Neuronal stem cell (in vitro differentiated cells): ENCODE data around the gene CTNNBL1.

Experiments used
- DNase-seq: peaks from one replicate; pipeline ENCODE4 v3.0.0-alpha.2; 2013; ENCODE audit warnings: low spot score
- H2AFZ ChIP-seq: one replicate; pipeline ENCODE4 v1.6.1; 2013; ENCODE audit warnings: mild to moderate bottlenecking, low read length, inconsistent platforms
- H2AK5ac ChIP-seq: 2 replicates; pipeline ENCODE4 v1.6.1; 2013; ENCODE audit warnings: low read depth, mild to moderate bottlenecking, inconsistent platforms, low read length, moderate library complexity, mixed read lengths
- H2BK120ac ChIP-seq: 2 replicates; pipeline ENCODE4 v1.6.1; 2013; ENCODE audit warnings: low read depth, mild to moderate bottlenecking, inconsistent platforms, low read length, moderate library complexity, mixed read lengths
- H2BK12ac ChIP-seq: one replicate; pipeline ENCODE4 v1.6.1; 2013; ENCODE audit warnings: low read length, inconsistent platforms
- H2BK15ac ChIP-seq: 2 replicates; pipeline ENCODE4 v1.6.1; 2013; ENCODE audit warnings: mild to moderate bottlenecking, low read length, inconsistent platforms, mixed read lengths
- H2BK5ac ChIP-seq: one replicate; pipeline ENCODE4 v1.6.1; 2013; ENCODE audit warnings: inconsistent platforms, mild to moderate bottlenecking, low read length, moderate library complexity
- H3K14ac ChIP-seq: one replicate; pipeline ENCODE4 v1.6.1; 2013; ENCODE audit warnings: low read length, inconsistent platforms
- H3K18ac ChIP-seq: 2 replicates; pipeline ENCODE4 v1.6.1; 2013; ENCODE audit warnings: low read length, inconsistent platforms
- H3K23ac ChIP-seq: 2 replicates; pipeline ENCODE4 v1.6.1; 2013; ENCODE audit warnings: low read depth, mild to moderate bottlenecking, mixed read lengths, low read length, inconsistent platforms; ENCODE audit not compliant: poor library complexity
- H3K27ac ChIP-seq: replicated peaks from 3 replicates; pipeline ENCODE4 v1.5.1; 2013; ENCODE audit warnings: low read length, inconsistent platforms
- H3K27me3 ChIP-seq, 3 experiments: 2 replicates each; pipeline ENCODE4 v1.6.1; 2013; ENCODE audit warnings: low read length in 3 of 3, mild to moderate bottlenecking in 2 of 3, inconsistent platforms in 1 of 3, low read depth in 1 of 3, mixed read lengths in 1 of 3, moderate library complexity in 1 of 3; ENCODE audit not compliant: control insufficient read depth in 3 of 3, insufficient read depth in 3 of 3
- H3K36me3 ChIP-seq, 2 donors: replicated peaks in 1 of 2; 2 replicates each; pipeline ENCODE4 v1.6.1; 2013; ENCODE audit warnings: low read length in 2 of 2; ENCODE audit not compliant: control insufficient read depth in 2 of 2, insufficient read depth in 2 of 2
- H3K4ac ChIP-seq: 2 replicates; pipeline ENCODE4 v1.6.1; 2013; ENCODE audit warnings: inconsistent platforms, mild to moderate bottlenecking, low read length, moderate library complexity
- H3K4me1 ChIP-seq, 2 donors: 1 replicate in 1 of 2; 2 replicates in 1 of 2; pipeline ENCODE4 v1.6.1; 2013; ENCODE audit warnings: low read length in 2 of 2, low read depth in 1 of 2; ENCODE audit not compliant: control insufficient read depth in 2 of 2, insufficient read depth in 1 of 2
- H3K4me2 ChIP-seq: one replicate; pipeline ENCODE4 v1.6.1; 2013; ENCODE audit warnings: mild to moderate bottlenecking, low read length, inconsistent platforms; ENCODE audit not compliant: insufficient read depth, poor library complexity, severe bottlenecking
- H3K4me3 ChIP-seq, 2 donors: 2 replicates each; pipeline ENCODE4 v1.5.1; 2013; ENCODE audit warnings: low read length in 2 of 2, mild to moderate bottlenecking in 2 of 2, inconsistent platforms in 1 of 2, moderate library complexity in 1 of 2
- H3K79me1 ChIP-seq: one replicate; pipeline ENCODE4 v1.6.1; 2013; ENCODE audit warnings: low read depth, mild to moderate bottlenecking, inconsistent platforms, low read length, moderate library complexity
- H3K9ac ChIP-seq: one replicate; pipeline ENCODE4 v1.6.1; 2013; ENCODE audit warnings: mild to moderate bottlenecking, low read depth, low read length, inconsistent platforms; ENCODE audit not compliant: poor library complexity
- H3K9me3 ChIP-seq, 2 donors: replicated peaks in 1 of 2; 2 replicates each; pipeline versions ENCODE3 to v1.6.1; 2013; ENCODE audit warnings: low read length in 2 of 2, mild to moderate bottlenecking in 2 of 2, inconsistent platforms in 1 of 2, low read depth in 1 of 2, mixed read lengths in 1 of 2, moderate library complexity in 1 of 2; ENCODE audit not compliant: control insufficient read depth in 2 of 2, insufficient read depth in 1 of 2
- H4K8ac ChIP-seq: one replicate; pipeline ENCODE4 v1.6.1; 2013; ENCODE audit warnings: low read depth, mild to moderate bottlenecking, inconsistent platforms, low read length, moderate library complexity
- H4K91ac ChIP-seq: one replicate; pipeline ENCODE4 v1.6.1; 2013; ENCODE audit warnings: low read length, low read depth, mild to moderate bottlenecking, inconsistent platforms; ENCODE audit not compliant: poor library complexity
- WGBS, 2 donors: extraction: QIAGEN DNeasy Blood & Tissue Kit; methylation state at CpG; one replicate each; pipeline ENCODE4 v1.1.7; 2013; ENCODE audit warnings: missing lambda C conversion rate in 2 of 2, mixed read lengths in 1 of 2; ENCODE audit not compliant: insufficient read length in 2 of 2, insufficient replicate concordance in 1 of 2; ENCODE audit errors: extremely low coverage in 2 of 2; 5-methylcytosine and 5-hydroxymethylcytosine counted together

CTNNBL1 gene

DNA sequence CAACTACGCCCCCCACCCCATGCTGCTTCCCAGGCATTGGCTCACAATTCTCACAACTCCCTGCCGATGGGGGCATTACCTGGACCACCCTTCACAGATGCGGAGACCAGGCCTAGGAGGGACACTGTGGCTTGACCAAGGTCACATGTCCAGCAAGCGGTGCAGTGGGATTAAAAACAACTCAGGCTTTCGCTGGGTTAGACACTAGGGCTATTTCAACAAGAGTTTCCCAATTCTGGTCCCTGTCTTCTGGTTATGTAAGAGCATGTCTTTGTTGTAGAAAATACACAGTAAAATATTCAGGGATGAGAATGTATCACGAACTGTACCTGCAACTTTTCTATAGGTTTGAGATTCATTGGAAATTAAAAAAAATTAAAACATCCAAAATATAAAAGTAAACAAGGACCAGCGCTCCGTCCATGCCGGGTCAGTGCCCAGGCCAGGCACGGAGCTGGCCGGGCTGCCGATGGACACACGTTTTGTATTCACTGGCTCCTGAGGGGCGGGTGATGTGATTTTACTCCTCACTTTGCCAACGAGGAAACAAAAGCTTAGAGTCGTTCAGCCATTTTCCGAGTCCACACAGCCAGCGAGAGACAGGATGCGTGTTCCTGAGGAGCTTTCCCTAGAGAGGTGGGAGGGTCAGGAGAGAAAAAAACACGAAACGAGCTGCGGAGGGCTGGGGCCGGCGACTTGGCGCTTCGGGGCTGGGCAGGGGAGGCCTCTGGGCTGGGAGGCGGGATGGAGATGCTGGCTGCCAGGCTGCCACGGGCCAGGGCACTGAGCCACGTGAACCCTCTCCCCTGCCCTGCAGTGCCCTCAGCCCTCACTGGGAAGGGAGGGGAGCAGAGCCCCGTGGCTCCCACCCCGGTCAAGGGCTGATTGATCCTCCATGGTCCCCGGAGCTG is 192.0 kb downstream of the CTNNBL1 start:
- no peaks in the 10 kb centered on the region for H3K27me3 ChIP-seq
- H2AFZ ChIP-seq = peak overlapping the region; percentile 66
- H3K14ac ChIP-seq = no peak overlapping the region
- no peak overlapping the region for H3K4me2 ChIP-seq
- peaks cover 0 to 6% of the 10 kb centered on the region in 2 donors for H3K4me1 ChIP-seq
- WGBS, 2 donors = no CpG with 5 or more reads among the region's 32 CpGs
- H3K9me3 ChIP-seq = peaks cover 0 to 3% of the 10 kb centered on the region in 2 donors
- H3K36me3 ChIP-seq = no peaks in the 10 kb centered on the region
- H2BK15ac ChIP-seq = no peak overlapping the region
- H2BK12ac ChIP-seq = no peak overlapping the region
- H2BK120ac ChIP-seq = no peak overlapping the region
- peak overlapping the region; percentile 82 for H2AK5ac ChIP-seq
- H3K27ac ChIP-seq = no peak overlapping the region
- no peak overlapping the region for H2BK5ac ChIP-seq
- H3K79me1 ChIP-seq = no peaks in the 10 kb centered on the region
- no peak overlapping the region for H3K9ac ChIP-seq
- H4K8ac ChIP-seq = no peak overlapping the region
- H4K91ac ChIP-seq = no peak overlapping the region
- no peak overlapping the region for H3K23ac ChIP-seq
- H3K18ac ChIP-seq = peak overlapping the region; percentile 84
- no peak overlapping the region for H3K4me3 ChIP-seq
- no peak overlapping the region for H3K4ac ChIP-seq
- no peak for DNase-seq

DNA sequence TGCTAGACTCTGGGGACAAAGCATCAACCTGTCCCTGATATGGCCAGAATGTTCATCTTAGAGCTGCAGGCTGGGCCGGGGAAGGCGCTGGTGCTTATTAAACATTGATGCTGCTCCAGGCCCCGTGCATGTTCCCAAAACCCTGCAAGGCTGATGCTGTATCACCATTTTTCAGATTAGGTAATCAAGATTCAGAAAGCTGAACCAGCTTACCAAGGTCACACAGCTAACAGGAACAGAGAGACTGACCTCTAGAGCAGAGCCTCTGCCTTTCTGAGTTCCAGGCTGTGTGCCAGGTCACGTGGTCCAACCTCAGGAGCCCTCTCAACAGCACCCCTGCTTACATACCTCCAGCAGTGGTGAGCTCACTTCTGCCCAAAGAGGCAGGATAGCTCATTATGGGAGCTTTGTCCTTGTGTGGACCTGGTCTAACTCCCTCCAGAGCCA is 193.0 kb downstream of the CTNNBL1 start:
- Histone ChIP-seq H3K9me3 (peaks cover 0 to 3% of the 10 kb centered on the region in 2 donors), H3K4me2 (no peak overlapping the region)
- no CpG with 5 or more reads among the region's 4 CpGs for WGBS, 2 donors

DNA sequence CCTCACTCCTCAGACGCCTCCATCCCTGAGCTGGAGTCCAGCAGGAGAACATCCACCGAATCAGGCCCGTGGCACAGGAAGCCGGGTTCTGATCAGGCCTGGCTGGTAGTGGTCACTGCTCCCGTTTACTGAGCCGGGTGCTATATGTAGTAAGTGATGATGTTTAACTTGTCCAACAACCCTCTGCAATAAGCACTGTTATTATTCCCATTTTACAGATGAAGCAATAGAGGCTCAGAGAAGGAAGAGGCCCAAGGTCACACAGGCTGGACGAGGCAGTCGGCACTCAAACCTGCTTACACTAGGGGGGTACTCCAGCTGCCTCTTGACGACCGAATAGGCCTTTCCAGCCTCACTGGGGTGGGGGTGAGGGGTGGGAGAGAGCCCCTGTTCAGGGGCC is 194.8 kb downstream of the CTNNBL1 start:
- Histone ChIP-seq H3K4me3 (no peak overlapping the region), H3K9me3 (peaks cover 0 to 3% of the 10 kb centered on the region in 2 donors), H4K8ac (no peak overlapping the region), H2AK5ac (peak overlapping the region; percentile 35), H3K23ac (no peak overlapping the region), H3K79me1 (no peaks in the 10 kb centered on the region), H2BK120ac (no peak overlapping the region), H3K4me1 (peaks cover 0 to 2% of the 10 kb centered on the region in 2 donors), H3K36me3 (no peaks in the 10 kb centered on the region), H2BK15ac (no peak overlapping the region), H3K14ac (no peak overlapping the region), H2BK5ac (peak overlapping the region; percentile 15), H2BK12ac (no peak overlapping the region), H2AFZ (no peak overlapping the region), H4K91ac (no peak overlapping the region), H3K27me3 (no peaks in the 10 kb centered on the region), H3K18ac (peak overlapping the region; percentile 49), H3K27ac (no peak overlapping the region), H3K4me2 (no peak overlapping the region), H3K9ac (no peak overlapping the region), H3K4ac (no peak overlapping the region)
- WGBS, 2 donors = no CpG with 5 or more reads among the region's 10 CpGs
- no peak for DNase-seq

More for the DNA sequence above, 193.0 kb downstream of the CTNNBL1 start:
- Histone ChIP-seq H3K14ac (no peak overlapping the region), H3K23ac (no peak overlapping the region), H3K4me1 (peaks cover 0 to 6% of the 10 kb centered on the region in 2 donors), H3K79me1 (no peaks in the 10 kb centered on the region), H3K4ac (no peak overlapping the region), H2BK15ac (no peak overlapping the region), H3K4me3 (no peak overlapping the region), H2BK120ac (peak overlapping the region; percentile 13), H2AFZ (no peak overlapping the region), H4K8ac (no peak overlapping the region), H4K91ac (no peak overlapping the region), H3K27ac (no peak overlapping the region), H3K9ac (no peak overlapping the region), H3K18ac (no peak overlapping the region), H3K36me3 (no peaks in the 10 kb centered on the region), H2BK12ac (no peak overlapping the region), H2BK5ac (peak overlapping the region; percentile 15), H2AK5ac (no peak overlapping the region), H3K27me3 (no peaks in the 10 kb centered on the region)
- DNase-seq = no peak

DNA sequence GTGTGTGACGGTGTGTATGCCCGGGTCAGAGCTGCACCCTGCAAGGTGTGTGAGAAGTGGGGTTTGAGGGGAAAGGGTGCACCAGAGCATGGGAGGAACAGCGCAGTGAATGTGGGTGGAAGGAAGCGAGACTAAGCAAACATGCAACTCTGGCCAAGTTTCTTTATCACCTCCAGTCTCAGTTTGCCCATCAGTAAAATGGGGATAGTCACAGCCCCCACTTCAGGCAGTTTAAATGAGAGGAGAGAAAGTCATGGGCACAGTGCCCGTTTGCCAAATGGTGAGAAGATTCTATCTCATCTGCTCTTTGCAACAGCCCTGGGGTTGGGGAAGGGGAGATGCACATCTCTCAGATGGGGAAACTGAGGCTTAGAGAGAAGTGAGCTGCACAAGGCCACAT is 196.3 kb downstream of the CTNNBL1 start:
- Histone ChIP-seq H2AK5ac (peak overlapping the region; percentile 36), H4K91ac (no peak overlapping the region), H3K4ac (no peak overlapping the region), H2BK5ac (no peak overlapping the region), H3K18ac (peak overlapping the region; percentile 35), H3K23ac (no peak overlapping the region), H3K79me1 (no peaks in the 10 kb centered on the region), H3K14ac (no peak overlapping the region), H3K36me3 (no peaks in the 10 kb centered on the region), H4K8ac (no peak overlapping the region), H2AFZ (no peak overlapping the region), H3K27me3 (no peaks in the 10 kb centered on the region), H3K4me1 (peaks cover 0 to 2% of the 10 kb centered on the region in 2 donors), H3K9ac (peak overlapping the region; percentile 78), H2BK15ac (no peak overlapping the region), H2BK12ac (peak overlapping the region; percentile 75), H3K9me3 (peaks cover 0 to 3% of the 10 kb centered on the region in 2 donors), H3K4me3 (no peak overlapping the region), H3K27ac (no peak overlapping the region), H3K4me2 (no peak overlapping the region), H2BK120ac (no peak overlapping the region)
- no CpG with 5 or more reads among the region's 5 CpGs for WGBS, 2 donors
- no peak for DNase-seq
